Naive thymus-derived CD8-positive, alpha-beta T cell (primary cell): ENCODE measurements around the gene SFMBT2. TPM values are rescaled to one million over a fixed set of nuclear protein-coding genes. Genes with fewer than 3 reads are reported as not detected.
A peak's percentile ranks its signal among the peaks of the same experiment; 100 is the strongest.

Experiments used
- ATAC-seq, 2 donors: fragments of 150-1000 bp; cut with Tn5 transposase in 1 of 2; sonication (Bioruptor Pico), chemical (Tn5 transposase) in 1 of 2; 1 replicate in 1 of 2; 2 replicates in 1 of 2; pipeline ENCODE4 v1.10.0; 2021; ENCODE audit warnings: mild to moderate bottlenecking in 2 of 2, moderate library complexity in 2 of 2
- POLR2A ChIA-PET: fragments of 350-600 bp; sonication (Branson Sonifier 250); formaldehyde crosslinking; loops from one replicate; lab custom pipeline; 2021; ENCODE audit warnings: antibody characterized with exemption; lab: Charles Lee
- DNase-seq, 10 donors: peaks; one replicate each; pipeline versions ENCODE4 v3.0.0 to v3.0.0-alpha.2; 2020 to 2022
- H3K27ac Mint-ChIP-seq, 10 donors: one replicate each; pipeline ENCODE4 v1.8.0; 2020 to 2022; ENCODE audit warnings: mild to moderate bottlenecking in 10 of 10, mixed read lengths in 10 of 10, moderate library complexity in 4 of 10, inconsistent platforms in 1 of 10
- H3K27me3 Mint-ChIP-seq, 5 donors: one replicate each; pipeline ENCODE4 v1.8.0; 2021 to 2022; ENCODE audit warnings: mixed read lengths in 5 of 5
- H3K36me3 Mint-ChIP-seq, 3 donors: one replicate each; pipeline ENCODE4 v1.8.0; 2020 to 2022; ENCODE audit warnings: mixed read lengths in 3 of 3, mild to moderate bottlenecking in 2 of 3, inconsistent platforms in 1 of 3
- H3K4me1 Mint-ChIP-seq, 4 donors: one replicate each; pipeline ENCODE4 v1.8.0; 2021 to 2022; ENCODE audit warnings: mixed read lengths in 4 of 4
- H3K4me3 Mint-ChIP-seq, 10 donors: one replicate each; pipeline ENCODE4 v1.8.0; 2020 to 2022; ENCODE audit warnings: mild to moderate bottlenecking in 10 of 10, mixed read lengths in 10 of 10, moderate library complexity in 6 of 10, inconsistent platforms in 1 of 10
- H3K9me3 Mint-ChIP-seq, 9 donors: one replicate each; pipeline ENCODE4 v1.8.0; 2020 to 2022; ENCODE audit warnings: mixed read lengths in 9 of 9, mild to moderate bottlenecking in 3 of 9, inconsistent platforms in 1 of 9, moderate library complexity in 1 of 9
- polyA plus RNA-seq, 3 donors: library from polyadenylated mRNA; unstranded; fragments of 300-500 nt; fragmentation: Illumina TruSeq; gene quantifications; one replicate each; pipeline ENCODE4 v1.2.3, GENCODE V29; 2021
- total RNA-seq, 8 experiments: library from RNA in 2 of 8; stranded (reverse) in 2 of 8; gene quantifications; one replicate each; pipeline ENCODE4 v1.2.3 and lab custom pipeline; 2021 to 2026

The SFMBT2 gene
- total and polyA plus RNA-seq, 5 experiments from 2014 or later, result 2.2 to 31.8 (median 6.7) TPM

GRCh38 chr10:7421526-7421925 lies 10.7 kb upstream of the SFMBT2 start:
- H3K4me3 Mint-ChIP-seq, result no peak overlapping the region
- no peaks in the 10 kb centered on the region for H3K9me3 Mint-ChIP-seq
- POLR2A ChIA-PET, result interaction anchor here (2.2 kb wide), 1 partner anchor 10 kb away, joined by 8 read pairs; the partner anchor contains the start of gene SFMBT2
- no peak for ATAC-seq
- no peak for DNase-seq
- H3K36me3 Mint-ChIP-seq, result no peaks in the 10 kb centered on the region
- no peaks in the 10 kb centered on the region for H3K27me3 Mint-ChIP-seq
- peaks cover 15 to 33% (median 25%) of the 10 kb centered on the region in 4 donors for H3K4me1 Mint-ChIP-seq
- no peak overlapping the region for H3K27ac Mint-ChIP-seq

DNA sequence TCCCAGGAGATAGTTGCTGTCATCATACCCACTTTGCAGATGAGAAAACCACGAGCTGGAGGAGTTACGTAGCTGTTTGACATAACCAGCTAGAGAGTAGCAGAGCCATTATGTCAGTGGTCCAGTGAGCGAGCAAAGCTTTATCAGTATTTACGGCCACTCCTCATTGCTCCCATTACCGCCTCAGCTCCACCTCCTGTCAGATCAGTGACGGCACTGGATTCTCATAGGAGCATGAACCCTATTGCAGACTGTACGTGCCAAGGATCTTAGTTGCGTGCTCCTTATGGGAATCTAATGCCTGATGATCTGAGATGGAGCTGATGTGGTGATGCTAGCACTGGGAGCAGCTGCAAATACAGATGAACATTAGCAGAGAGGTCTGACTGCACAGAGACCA lies 9.2 kb upstream of the SFMBT2 start:
- H3K4me3 Mint-ChIP-seq, result no peak overlapping the region
- H3K4me1 Mint-ChIP-seq, result peaks cover 12 to 21% (median 15%) of the 10 kb centered on the region in 4 donors
- H3K36me3 Mint-ChIP-seq, result no peaks in the 10 kb centered on the region
- POLR2A ChIA-PET, result interaction anchor here (2.2 kb wide), 1 partner anchor 9 kb away, joined by 8 read pairs; the partner anchor contains the start of gene SFMBT2
- H3K27me3 Mint-ChIP-seq, result no peaks in the 10 kb centered on the region
- H3K9me3 Mint-ChIP-seq, result no peaks in the 10 kb centered on the region
- H3K27ac Mint-ChIP-seq, result no peak overlapping the region
- ATAC-seq (no peak), DNase-seq (no peak)

DNA sequence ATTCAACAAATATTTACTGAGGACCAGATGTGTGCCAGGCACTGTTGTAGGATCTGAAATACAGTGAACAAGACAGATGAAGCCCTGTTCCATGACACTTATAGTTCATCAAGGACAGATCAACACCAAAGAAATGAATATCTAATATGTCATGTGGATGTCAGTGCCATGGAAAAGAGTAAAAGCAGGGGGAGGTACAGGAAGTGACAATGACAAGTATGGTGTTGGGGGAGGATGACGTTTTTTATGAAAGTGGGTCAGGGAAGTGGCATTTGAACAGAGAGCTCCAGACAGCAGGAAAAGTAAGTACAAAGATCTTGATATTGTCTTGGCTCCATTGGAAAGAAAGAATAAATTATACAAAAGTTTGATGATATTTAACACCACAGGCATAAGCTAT lies 7.0 kb upstream of the SFMBT2 start:
- ATAC-seq (peak in 1 of 2 donors; percentile 32), DNase-seq (peak in 3 of 10 donors; percentile 2 to 10 (median 7))
- POLR2A ChIA-PET, result no interaction called here
- Mint-ChIP-seq H3K4me3 (no peak overlapping the region), H3K27me3 (peaks cover 0 to 2% (median 0%) of the 10 kb centered on the region in 5 donors), H3K27ac (peak overlapping the region in 4 of 10 donors; percentile 3 to 70 (median 26)), H3K36me3 (no peaks in the 10 kb centered on the region), H3K9me3 (no peaks in the 10 kb centered on the region), H3K4me1 (peaks cover 7 to 11% (median 7%) of the 10 kb centered on the region in 4 donors)

- no peaks in the 10 kb centered on the region for H3K36me3 Mint-ChIP-seq
- peaks cover 0 to 2% (median 0%) of the 10 kb centered on the region in 5 donors for H3K27me3 Mint-ChIP-seq
- H3K4me1 Mint-ChIP-seq, result peaks cover 7 to 14% (median 12%) of the 10 kb centered on the region in 4 donors
- H3K9me3 Mint-ChIP-seq, result no peaks in the 10 kb centered on the region
- POLR2A ChIA-PET, result interaction anchor here (0.7 kb wide), 1 partner anchor 302 kb away, joined by 3 read pairs; no protein-coding TSS in a partner anchor
- peak overlapping the region in 3 of 10 donors; percentile 14 to 70 (median 42) for H3K27ac Mint-ChIP-seq
- no peak overlapping the region for H3K4me3 Mint-ChIP-seq
- ATAC-seq (peak; percentile 45 to 61), DNase-seq (peak in 3 of 10 donors; percentile 57 to 58 (median 58))
Measured at GRCh38 chr10:7417103-7417623, 6.3 kb upstream of the SFMBT2 start.

GRCh38 chr10:7414766-7415165 lies 3.9 kb upstream of the SFMBT2 start:
- Mint-ChIP-seq H3K4me1 (peaks cover 15 to 19% (median 19%) of the 10 kb centered on the region in 4 donors), H3K36me3 (no peaks in the 10 kb centered on the region), H3K4me3 (no peak overlapping the region), H3K27me3 (peaks cover 0 to 4% (median 0%) of the 10 kb centered on the region in 5 donors), H3K27ac (peak overlapping the region in 1 of 10 donors; percentile 9), H3K9me3 (no peaks in the 10 kb centered on the region)
- POLR2A ChIA-PET, result interaction anchor here (0.7 kb wide), 1 partner anchor 574 kb away, joined by 4 read pairs; no protein-coding TSS in a partner anchor
- ATAC-seq (no peak), DNase-seq (no peak)

- DNase-seq (no peak), ATAC-seq (no peak)
- Mint-ChIP-seq H3K27me3 (peaks cover 0 to 4% (median 0%) of the 10 kb centered on the region in 5 donors), H3K9me3 (no peaks in the 10 kb centered on the region), H3K4me3 (peak overlapping the region in 8 of 10 donors; percentile 91 to 99 (median 96)), H3K27ac (peak overlapping the region in 1 of 10 donors; percentile 67), H3K4me1 (peaks cover 22 to 34% (median 24%) of the 10 kb centered on the region in 4 donors), H3K36me3 (no peaks in the 10 kb centered on the region)
- POLR2A ChIA-PET, result no interaction called here
Measured at GRCh38 chr10:7412928-7413282, 2.1 kb upstream of the SFMBT2 start.

DNA sequence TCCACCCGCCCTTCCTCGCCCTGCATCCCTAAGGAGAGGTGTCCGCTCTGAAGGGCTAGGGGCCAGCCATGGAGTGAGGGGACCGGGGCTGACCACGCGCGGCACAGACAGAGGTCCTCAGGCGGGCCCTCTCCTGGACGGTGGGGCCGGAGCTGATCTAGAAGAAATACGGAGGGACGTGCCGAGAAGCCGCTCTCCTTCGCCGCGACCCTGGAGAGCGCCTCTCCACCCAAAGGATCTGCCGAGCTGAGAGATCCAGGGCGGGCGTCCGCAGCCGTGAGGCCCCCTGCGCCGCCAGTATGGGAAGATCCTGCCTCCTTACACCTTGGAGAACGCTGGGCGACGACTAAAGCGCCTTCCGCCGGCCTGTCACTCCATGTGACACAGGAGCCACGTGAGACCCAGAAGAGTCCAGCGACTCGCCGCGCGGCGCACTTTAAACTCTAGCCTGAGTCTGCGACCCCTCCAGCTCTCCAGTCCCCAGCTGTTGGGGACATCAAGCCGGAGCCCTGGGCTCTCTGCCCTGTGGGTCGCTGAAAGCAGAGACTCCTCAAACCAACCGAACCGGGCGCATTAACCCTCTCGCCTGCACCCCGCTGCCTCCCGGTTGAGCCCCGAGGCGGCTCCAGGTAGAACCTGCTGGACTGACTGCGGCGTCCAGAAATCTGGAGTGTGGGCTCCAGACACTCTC lies 1.5 kb upstream of the SFMBT2 start:
- peaks cover 0 to 4% (median 0%) of the 10 kb centered on the region in 5 donors for H3K27me3 Mint-ChIP-seq
- POLR2A ChIA-PET, result interaction anchor here (1.0 to 3.6 kb wide), 6 partner anchors 73 to 486 kb away, joined by 5 to 22 read pairs (median 6); no protein-coding TSS in a partner anchor
- peak overlapping the region; percentile 69 to 99 (median 94) for H3K4me3 Mint-ChIP-seq
- peaks cover 21 to 34% (median 22%) of the 10 kb centered on the region in 4 donors for H3K4me1 Mint-ChIP-seq
- DNase-seq (peak in 4 of 10 donors; percentile 2 to 23 (median 21)), ATAC-seq (no peak)
- H3K27ac Mint-ChIP-seq, result peak overlapping the region in 4 of 10 donors; percentile 14 to 67 (median 44)
- no peaks in the 10 kb centered on the region for H3K9me3 Mint-ChIP-seq
- no peaks in the 10 kb centered on the region for H3K36me3 Mint-ChIP-seq

GRCh38 chr10:7411671-7412128 lies 866 bp upstream of the SFMBT2 start:
- Mint-ChIP-seq H3K27me3 (peaks cover 0 to 4% (median 0%) of the 10 kb centered on the region in 5 donors), H3K36me3 (no peaks in the 10 kb centered on the region), H3K27ac (peak overlapping the region in 7 of 10 donors; percentile 68 to 98 (median 89)), H3K9me3 (no peaks in the 10 kb centered on the region), H3K4me1 (peaks cover 18 to 41% (median 25%) of the 10 kb centered on the region in 4 donors), H3K4me3 (peak overlapping the region; percentile 91 to 99 (median 96))
- POLR2A ChIA-PET, result interaction anchor here (0.6 to 3.6 kb wide), 11 partner anchors 9 to 493 kb away, joined by 3 to 22 read pairs (median 5); partner anchors contain the start of gene TAF3
- ATAC-seq, result peak; percentile 14 to 18
- peak in 7 of 10 donors; percentile 16 to 71 (median 40) for DNase-seq

DNA sequence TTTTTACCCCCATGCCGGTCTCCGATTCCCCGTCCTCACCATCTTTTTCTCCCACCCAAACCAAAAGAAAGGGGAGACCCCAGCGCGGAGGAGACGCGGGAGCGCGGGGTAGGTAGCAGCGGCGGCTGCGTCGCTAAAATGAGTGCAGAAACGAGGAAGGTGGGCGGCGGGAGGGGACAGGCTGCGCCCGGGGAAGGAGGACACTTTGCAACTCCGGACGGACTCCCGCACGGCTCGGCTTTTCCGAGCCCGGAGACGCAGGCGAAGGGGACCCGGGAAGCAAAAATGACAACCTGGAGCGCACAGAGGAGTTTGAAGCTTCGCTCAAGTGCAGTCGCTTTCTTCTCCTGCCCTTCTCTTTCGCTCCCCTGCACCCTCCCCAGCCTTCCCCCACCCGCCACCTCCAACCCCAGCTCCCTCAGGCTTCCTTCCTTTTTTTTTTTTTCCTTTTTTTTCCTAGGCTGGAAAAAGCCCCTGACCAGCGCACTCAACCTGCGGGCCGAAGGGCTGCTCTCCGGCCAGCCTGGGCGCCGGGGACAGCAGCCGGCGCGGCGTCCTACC lies 453 bp downstream of the SFMBT2 start:
- peaks cover 0 to 1% (median 0%) of the 10 kb centered on the region in 3 donors for H3K36me3 Mint-ChIP-seq
- ATAC-seq, result peak in 1 of 2 donors; percentile 25
- H3K27me3 Mint-ChIP-seq, result peaks cover 0 to 4% (median 0%) of the 10 kb centered on the region in 5 donors
- H3K4me1 Mint-ChIP-seq, result peaks cover 23 to 54% (median 37%) of the 10 kb centered on the region in 4 donors
- peak in 6 of 10 donors; percentile 19 to 41 (median 26) for DNase-seq
- POLR2A ChIA-PET, result interaction anchor here (0.6 to 3.6 kb wide), 23 partner anchors 10 to 1855 kb away, joined by 3 to 22 read pairs (median 4); partner anchors contain the start of gene TAF3
- peak overlapping the region; percentile 79 to 98 (median 95) for H3K27ac Mint-ChIP-seq
- peak overlapping the region; percentile 91 to 99 (median 96) for H3K4me3 Mint-ChIP-seq
- no peaks in the 10 kb centered on the region for H3K9me3 Mint-ChIP-seq

DNA sequence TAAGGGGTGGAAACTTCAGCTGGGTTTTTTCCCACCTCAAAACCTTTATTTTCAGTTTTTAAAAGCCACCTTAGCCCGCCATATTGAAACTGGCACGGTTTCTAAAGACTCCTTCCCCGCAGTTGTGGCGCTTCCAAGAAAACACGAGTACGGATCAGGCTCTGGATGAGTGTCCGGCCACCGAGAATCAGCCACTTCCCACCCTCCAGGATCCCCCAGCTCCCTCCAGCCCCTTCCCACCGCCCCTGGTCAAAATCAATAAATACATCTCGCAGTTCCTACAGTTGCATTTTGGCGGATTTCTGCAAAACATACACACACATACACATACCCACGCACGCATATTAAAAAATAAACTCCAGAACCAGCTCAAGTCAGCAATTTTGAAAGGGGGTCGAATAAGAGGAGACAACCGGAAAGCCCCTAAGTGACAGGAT lies 1.1 kb downstream of the SFMBT2 start:
- Mint-ChIP-seq H3K4me1 (peaks cover 25 to 60% (median 43%) of the 10 kb centered on the region in 4 donors), H3K27me3 (peaks cover 0 to 4% (median 0%) of the 10 kb centered on the region in 5 donors), H3K9me3 (no peaks in the 10 kb centered on the region), H3K27ac (peak overlapping the region; percentile 79 to 98 (median 95)), H3K36me3 (peaks cover 0 to 3% (median 0%) of the 10 kb centered on the region in 3 donors), H3K4me3 (peak overlapping the region; percentile 91 to 99 (median 96))
- ATAC-seq (peak; percentile 11 to 29), DNase-seq (peak in 2 of 10 donors; percentile 1 to 31)
- POLR2A ChIA-PET, result interaction anchor here (0.7 to 3.6 kb wide), 8 partner anchors 10 to 483 kb away, joined by 3 to 22 read pairs (median 4); no protein-coding TSS in a partner anchor

DNA sequence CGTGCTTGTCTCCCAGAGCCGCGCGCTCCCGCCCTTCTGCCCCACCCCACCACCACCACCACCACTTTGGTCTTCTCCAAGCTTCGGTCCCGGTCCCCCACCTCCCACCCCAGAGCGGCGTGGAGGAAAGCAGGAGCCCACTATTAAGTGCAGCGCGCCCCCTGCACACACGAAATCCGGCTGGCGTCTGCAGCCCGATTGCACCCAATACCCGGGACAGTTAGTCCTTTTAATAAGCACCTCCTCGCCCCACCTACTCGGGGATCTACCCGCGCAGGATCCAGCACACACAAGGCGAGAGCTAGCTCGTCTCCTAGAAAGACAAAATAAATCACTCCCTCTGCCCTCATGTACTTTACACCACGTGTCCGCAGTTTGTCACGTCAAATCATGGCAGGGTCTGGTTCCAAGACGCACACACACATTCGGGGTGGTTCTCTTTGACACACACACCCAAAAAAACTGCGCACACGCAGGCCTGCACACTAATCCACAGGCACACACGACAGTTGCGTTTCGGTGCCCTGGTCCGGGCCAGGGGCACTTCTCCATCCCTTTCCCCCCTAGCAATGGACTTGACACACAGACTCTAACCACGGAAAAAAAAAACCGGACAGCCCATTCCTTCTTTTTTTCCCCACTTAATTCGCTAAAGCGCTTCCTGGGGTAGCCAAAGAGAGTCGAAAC lies 1.6 kb downstream of the SFMBT2 start:
- Mint-ChIP-seq H3K4me3 (peak overlapping the region; percentile 91 to 99 (median 96)), H3K4me1 (peaks cover 25 to 65% (median 49%) of the 10 kb centered on the region in 4 donors), H3K27ac (peak overlapping the region; percentile 79 to 98 (median 95)), H3K9me3 (no peaks in the 10 kb centered on the region), H3K36me3 (peaks cover 0 to 5% (median 0%) of the 10 kb centered on the region in 3 donors), H3K27me3 (peaks cover 0 to 4% (median 0%) of the 10 kb centered on the region in 5 donors)
- DNase-seq, result peak; percentile 26 to 80 (median 54)
- POLR2A ChIA-PET, result interaction anchor here (0.5 to 3.6 kb wide), 11 partner anchors 10 to 482 kb away, joined by 3 to 22 read pairs (median 4); no protein-coding TSS in a partner anchor
- ATAC-seq, result peak; percentile 37 to 69
